K562 (cell line): ENCODE results near the gene HSPA1L. TPM values are rescaled to one million over a fixed set of nuclear protein-coding genes. Genes with fewer than 3 reads are reported as not detected.

Experiments
- ATAC-seq: fragments of 200-7000 bp; cut with Tn5 transposase; 3 replicates; pipeline ENCODE4 v1.9.1; 2020; ENCODE audit warnings: moderate library complexity
- BruUV-seq: library from RNA; stranded (reverse); fragments of 400-500 nt; replicated peaks from 2 replicates; lab custom pipeline; 2021; lab: Mats Ljungman, UMichigan
- CTCF ChIA-PET: fragments of 300-600 bp; formaldehyde crosslinking; extraction: SDS; loops from one replicate; lab custom pipeline; 2021; ENCODE audit warnings: low intra/inter-chr PET ratio; lab: Yijun Ruan, JAX
- POLR2A ChIA-PET: fragments of 300-600, 350-650 bp; sonication (Branson Sonifier 250); formaldehyde crosslinking; extraction: SDS; loops from one replicate; lab custom pipeline; 2021; ENCODE audit warnings: antibody characterized with exemption, inconsistent platforms; lab: Yijun Ruan, JAX
- DNase-seq, 4 experiments: peaks; one replicate each; pipeline versions ENCODE4 v3.0.0 to v3.0.0-alpha.2; 2011 to 2018; ENCODE audit warnings: low spot score in 3 of 4, mixed read lengths in 3 of 4; ENCODE audit errors: extremely low read depth in 1 of 4
- FAIRE-seq: peaks from 2 replicates; lab custom pipeline; 2011; peaks lifted over from hg19 to GRCh38; lab: Jason Lieb, UNC
- H2AFZ ChIP-seq: 2 replicates; pipeline ENCODE4 v1.6.0; 2011; ENCODE audit warnings: low read depth, low read length, control low read depth, inconsistent platforms
- H3K27ac ChIP-seq: fragments of 200-600 bp; 3 replicates; pipeline ENCODE4 v1.8.0; 2011; ENCODE audit warnings: low read depth, mild to moderate bottlenecking, control low read depth, inconsistent platforms, low read length, moderate library complexity, mixed read lengths; ENCODE audit errors: extremely low read depth
- H3K27me3 ChIP-seq, 2 experiments: fragments of 300-600 bp in 1 of 2; 2 replicates in 1 of 2; 3 replicates in 1 of 2; pipeline versions ENCODE4 v1.6.0 to v1.8.0; 2011; ENCODE audit warnings: inconsistent platforms in 2 of 2, low read length in 2 of 2, mild to moderate bottlenecking in 1 of 2, mixed read lengths in 1 of 2, moderate library complexity in 1 of 2; ENCODE audit not compliant: control insufficient read depth in 2 of 2, insufficient read depth in 2 of 2
- H3K36me3 ChIP-seq: fragments of 300-600 bp; 3 replicates; pipeline ENCODE4 v1.8.0; 2011; ENCODE audit warnings: mild to moderate bottlenecking, low read length, inconsistent platforms; ENCODE audit not compliant: control insufficient read depth, insufficient read depth
- H3K4me1 ChIP-seq, 2 experiments: fragments of 200-600 bp in 1 of 2; replicated peaks in 1 of 2; 2 replicates in 1 of 2; 3 replicates in 1 of 2; pipeline versions ENCODE4 v1.5.1 to v1.8.0; 2011; ENCODE audit warnings: inconsistent platforms in 2 of 2, low read length in 2 of 2, mild to moderate bottlenecking in 1 of 2, mixed read lengths in 1 of 2, moderate library complexity in 1 of 2; ENCODE audit not compliant: control insufficient read depth in 2 of 2, insufficient read depth in 2 of 2
- H3K4me2 ChIP-seq: 2 replicates; pipeline ENCODE4 v1.6.1; 2011; ENCODE audit warnings: low read length, control low read depth, inconsistent platforms, mixed read lengths; ENCODE audit not compliant: insufficient read depth
- H3K4me3 ChIP-seq: fragments of 200-600 bp; sonication (generic), shearing (Covaris generic); 2 replicates; pipeline ENCODE4 v1.5.1; 2016; ENCODE audit warnings: control low read depth, inconsistent platforms
- H3K79me2 ChIP-seq: fragments of 200-600 bp; 3 replicates; pipeline ENCODE4 v1.8.0; 2011; ENCODE audit warnings: low read length, inconsistent platforms; ENCODE audit not compliant: control insufficient read depth, insufficient read depth
- H3K9ac ChIP-seq, 2 experiments: 2 replicates each; pipeline versions ENCODE4 v1.6.0 to v1.6.1; 2011; ENCODE audit warnings: low read depth in 2 of 2, low read length in 2 of 2, control low read depth in 1 of 2, inconsistent platforms in 1 of 2, mild to moderate bottlenecking in 1 of 2, mixed read lengths in 1 of 2; ENCODE audit not compliant: insufficient read depth in 1 of 2
- H3K9me1 ChIP-seq: one replicate; pipeline ENCODE4 v1.6.0; 2011; ENCODE audit warnings: inconsistent platforms, mild to moderate bottlenecking, low read length, moderate library complexity; ENCODE audit not compliant: control insufficient read depth, insufficient read depth
- H3K9me3 ChIP-seq: replicated peaks from 2 replicates; pipeline ENCODE4 v1.5.1; 2011; ENCODE audit warnings: low read depth, low read length, inconsistent platforms; ENCODE audit not compliant: control insufficient read depth, insufficient read depth
- H4K20me1 ChIP-seq: replicated peaks from 2 replicates; pipeline ENCODE4 v1.6.1; 2011; ENCODE audit warnings: low read length, inconsistent platforms, mixed read lengths; ENCODE audit not compliant: control insufficient read depth, insufficient read depth
- NR2C1 ChIP-seq, 2 experiments: fragments of 450-650 bp; IDR thresholded peaks; 2 replicates each; pipeline ENCODE4 v1.6.1; 2017; ENCODE audit warnings: mild to moderate bottlenecking in 2 of 2, antibody characterized with exemption in 1 of 2, inconsistent platforms in 1 of 2, missing compliant biosample characterization in 1 of 2, missing genetic modification characterization in 1 of 2
- NR2C2 ChIP-seq, 2 experiments: fragments of 200-800 bp in 1 of 2; sonication (Bioruptor generic) in 1 of 2; sonication (generic) in 1 of 2; formaldehyde crosslinking in 1 of 2; IDR thresholded peaks; 2 replicates each; pipeline versions ENCODE4 v1.6.1 to v1.8.0; 2016 to 2022; ENCODE audit warnings: mild to moderate bottlenecking in 1 of 2, missing compliant biosample characterization in 1 of 2, missing genetic modification characterization in 1 of 2, missing genetic modification reagents in 1 of 2
- RBFOX2 ChIP-seq: fragments of 200-400 bp; formaldehyde crosslinking; IDR thresholded peaks from 2 replicates; pipeline ENCODE4 v1.6.1; 2017; ENCODE audit warnings: low read depth, mild to moderate bottlenecking, low read length, moderate library complexity
- TAF15 ChIP-seq: fragments of 200-400 bp; formaldehyde crosslinking; IDR thresholded peaks from 2 replicates; pipeline ENCODE4 v1.6.1; 2017; ENCODE audit warnings: mild to moderate bottlenecking, low read depth, low read length, moderate library complexity
- TEAD2 ChIP-seq: fragments of 450-650 bp; IDR thresholded peaks from 2 replicates; pipeline ENCODE4 v1.6.1; 2016; ENCODE audit warnings: missing genetic modification characterization, control low read depth, missing compliant biosample characterization
- ZNF217 ChIP-seq: sonication (generic); formaldehyde crosslinking; IDR thresholded peaks from 2 replicates; pipeline ENCODE4 v1.8.0; 2022; ENCODE audit warnings: mild to moderate bottlenecking, missing genetic modification reagents
- WGBS: fragments of 100-300 bp; shearing (Covaris generic); methylation state at CpG from one replicate; pipeline ENCODE4 v1.1.6; 2016; ENCODE audit warnings: low coverage, mixed read lengths; ENCODE audit not compliant: insufficient coverage; ENCODE audit errors: missing lambda C conversion rate; 5-methylcytosine and 5-hydroxymethylcytosine counted together
- in situ Hi-C: fragments of 300-500 bp; cut with MboI; formaldehyde crosslinking; loops from 4 replicates; pipeline ENCODE4 v1.15.0; 2018; ENCODE audit warnings: inconsistent platforms, mixed read lengths
- intact Hi-C: fragments of 100-400 bp; cut with micrococcal nuclease; formaldehyde crosslinking; loops from 2 replicates; pipeline ENCODE4 v1.14.2; 2022
- polyA plus RNA-seq, 8 experiments: library from polyadenylated mRNA; depleted of rRNA in 4 of 8; stranded (reverse) in 5 of 8; unstranded in 3 of 8; fragments of >200 nt; fragmentation: Nextera tagmentation in 2 of 8; fragmentation: Illumina TruSeq in 1 of 8; extraction: Ambion mirVana in 2 of 8; extraction: Trizol in 1 of 8; gene quantifications; 2 replicates each; pipeline versions ENCODE4 v1.2.1 to v1.2.3, GENCODE V29; 2011 to 2014; ENCODE audit warnings: inconsistent platforms in 1 of 8, missing spikeins in 1 of 8
- total RNA-seq, 7 experiments: library from RNA; depleted of rRNA in 6 of 7; stranded (reverse); fragments of >200 nt in 6 of 7; fragmentation: Illumina TruSeq in 2 of 7; extraction: Trizol in 2 of 7; gene quantifications; 2 replicates each; pipeline versions ENCODE4 v1.2.1 to v1.2.3, GENCODE V29; 2011 to 2021; ENCODE audit warnings: low replicate concordance in 1 of 7
- TF ChIP-seq, protein P1 (sequence below), 2 experiments: fragments of 200-800 bp in 1 of 2; sonication (Bioruptor generic) in 1 of 2; sonication (generic) in 1 of 2; formaldehyde crosslinking in 1 of 2; IDR thresholded peaks in 1 of 2; conservative IDR thresholded peaks in 1 of 2; 2 replicates each; pipeline versions ENCODE4 v1.5.0 to v1.6.1; 2016 to 2020; ENCODE audit warnings: missing compliant biosample characterization in 1 of 2, missing genetic modification characterization in 1 of 2, missing genetic modification reagents in 1 of 2
- TF ChIP-seq, protein P2 (sequence below): sonication (generic); formaldehyde crosslinking; IDR thresholded peaks from 2 replicates; pipeline ENCODE4 v1.5.0; 2020; ENCODE audit warnings: missing genetic modification reagents

HSPA1L gene
- total and polyA plus RNA-seq, 9 of the 15 experiments (the other 6 are each of a cell fraction or from before 2014, with no cell fraction given): 0.14 to 2.1 (median 1.3) TPM

DNA sequence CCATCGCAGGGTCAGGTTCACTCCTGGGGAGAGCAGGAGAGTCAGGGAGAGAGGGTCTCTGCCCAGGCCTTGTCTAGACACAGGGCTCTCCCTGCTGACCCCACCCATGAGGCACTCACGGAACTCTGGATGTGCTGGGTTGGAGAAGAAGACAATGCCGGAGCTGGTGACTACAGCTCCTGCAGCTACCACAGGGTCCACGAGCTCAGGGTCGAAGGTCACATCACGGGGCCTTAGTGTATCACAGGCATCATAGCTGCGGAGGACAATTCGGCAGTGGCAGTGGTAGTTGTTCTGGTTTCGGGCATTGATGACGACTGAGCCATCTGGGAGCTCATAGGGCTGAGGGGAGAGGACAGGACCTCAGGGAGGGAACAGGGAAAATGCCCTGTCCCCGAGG lies 44.8 kb upstream of the HSPA1L start:
- H3K4me3 ChIP-seq: no peak overlapping the region
- intact Hi-C loops: no loop called here
- no peak for DNase-seq
- H3K9me3 ChIP-seq: no peaks in the 10 kb centered on the region
- ATAC-seq: no peak
- in situ Hi-C loops: loop anchor here (5.0 kb wide), 1 partner anchor 198 kb away; the partner anchor contains the start of genes C6orf47 and GPANK1
- peaks cover 11 to 33% of the 10 kb centered on the region in 2 experiments; a peak in 4 of 5 replicates for H3K4me1 ChIP-seq
- H3K27me3 ChIP-seq: no peaks in the 10 kb centered on the region
- peaks cover 9% of the 10 kb centered on the region for H3K9me1 ChIP-seq
- TF ChIP-seq TAF15 (0 out of 2 replicates have a peak, but pooled peaks have one; percentile 14), ZNF217 (CRISPR knock-in tag) (no peak), TEAD2 (tag) (no peak), RBFOX2 (peak; percentile 52; the same call in 1 of the 2 replicates), NR2C2 (CRISPR knock-in tag; IDR thresholded peaks at IDR 0.05) (peak; percentile 45; the same call in 1 of the 2 replicates), NR2C2 (tag; IDR thresholded peaks at IDR 0.05) (no peak), NR2C1 (IDR thresholded peaks at IDR 0.05) (no peak), NR2C1 (tag; IDR thresholded peaks at IDR 0.05) (0 out of 2 replicates have a peak, but pooled peaks have one; percentile 27)
- TF ChIP-seq, protein P1, sequence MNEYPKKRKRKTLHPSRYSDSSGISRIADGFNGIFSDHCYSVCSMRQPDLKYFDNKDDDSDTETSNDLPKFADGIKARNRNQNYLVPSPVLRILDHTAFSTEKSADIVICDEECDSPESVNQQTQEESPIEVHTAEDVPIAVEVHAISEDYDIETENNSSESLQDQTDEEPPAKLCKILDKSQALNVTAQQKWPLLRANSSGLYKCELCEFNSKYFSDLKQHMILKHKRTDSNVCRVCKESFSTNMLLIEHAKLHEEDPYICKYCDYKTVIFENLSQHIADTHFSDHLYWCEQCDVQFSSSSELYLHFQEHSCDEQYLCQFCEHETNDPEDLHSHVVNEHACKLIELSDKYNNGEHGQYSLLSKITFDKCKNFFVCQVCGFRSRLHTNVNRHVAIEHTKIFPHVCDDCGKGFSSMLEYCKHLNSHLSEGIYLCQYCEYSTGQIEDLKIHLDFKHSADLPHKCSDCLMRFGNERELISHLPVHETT (CRISPR knock-in tag; conservative IDR thresholded peaks at IDR 0.05 in 1 of 2, IDR thresholded peaks at IDR 0.05 in 1 of 2): 0 out of 4 replicates have a peak, but pooled peaks of 1 of the 2 experiments have one; percentile 7
- TF ChIP-seq, protein P2, sequence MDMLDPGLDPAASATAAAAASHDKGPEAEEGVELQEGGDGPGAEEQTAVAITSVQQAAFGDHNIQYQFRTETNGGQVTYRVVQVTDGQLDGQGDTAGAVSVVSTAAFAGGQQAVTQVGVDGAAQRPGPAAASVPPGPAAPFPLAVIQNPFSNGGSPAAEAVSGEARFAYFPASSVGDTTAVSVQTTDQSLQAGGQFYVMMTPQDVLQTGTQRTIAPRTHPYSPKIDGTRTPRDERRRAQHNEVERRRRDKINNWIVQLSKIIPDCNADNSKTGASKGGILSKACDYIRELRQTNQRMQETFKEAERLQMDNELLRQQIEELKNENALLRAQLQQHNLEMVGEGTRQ: peak; percentile 5; the same call in 1 of the 2 replicates
- WGBS: 91% methylated on average over 11 of the region's 11 CpGs
- H3K36me3 ChIP-seq: peaks cover 48% of the 10 kb centered on the region; the same call in 2 of the 3 replicates
- peak overlapping the region in 1 of 2 experiments; percentile 40; a peak in 1 of 4 replicates for H3K9ac ChIP-seq
- H3K79me2 ChIP-seq: peaks cover 16% of the 10 kb centered on the region; the same call in 2 of the 3 replicates
- ChIA-PET CTCF (no interaction called here), POLR2A (interaction anchor here (0.9 to 6.2 kb wide), 8 partner anchors 9 to 208 kb away, joined by 3 to 91 read pairs (median 9); partner anchors contain the start of genes CSNK2B, GPANK1, HSPA1B and LSM2)
- H3K4me2 ChIP-seq: no peak overlapping the region
- no peak overlapping the region for H2AFZ ChIP-seq
- H4K20me1 ChIP-seq: no peaks in the 10 kb centered on the region
- H3K27ac ChIP-seq: no peak overlapping the region
- BruUV-seq: no TSS peak
- no peak for FAIRE-seq
